ENCODE data around the gene TSNAXIP1.

- TF ChIP-seq, protein P1, sequence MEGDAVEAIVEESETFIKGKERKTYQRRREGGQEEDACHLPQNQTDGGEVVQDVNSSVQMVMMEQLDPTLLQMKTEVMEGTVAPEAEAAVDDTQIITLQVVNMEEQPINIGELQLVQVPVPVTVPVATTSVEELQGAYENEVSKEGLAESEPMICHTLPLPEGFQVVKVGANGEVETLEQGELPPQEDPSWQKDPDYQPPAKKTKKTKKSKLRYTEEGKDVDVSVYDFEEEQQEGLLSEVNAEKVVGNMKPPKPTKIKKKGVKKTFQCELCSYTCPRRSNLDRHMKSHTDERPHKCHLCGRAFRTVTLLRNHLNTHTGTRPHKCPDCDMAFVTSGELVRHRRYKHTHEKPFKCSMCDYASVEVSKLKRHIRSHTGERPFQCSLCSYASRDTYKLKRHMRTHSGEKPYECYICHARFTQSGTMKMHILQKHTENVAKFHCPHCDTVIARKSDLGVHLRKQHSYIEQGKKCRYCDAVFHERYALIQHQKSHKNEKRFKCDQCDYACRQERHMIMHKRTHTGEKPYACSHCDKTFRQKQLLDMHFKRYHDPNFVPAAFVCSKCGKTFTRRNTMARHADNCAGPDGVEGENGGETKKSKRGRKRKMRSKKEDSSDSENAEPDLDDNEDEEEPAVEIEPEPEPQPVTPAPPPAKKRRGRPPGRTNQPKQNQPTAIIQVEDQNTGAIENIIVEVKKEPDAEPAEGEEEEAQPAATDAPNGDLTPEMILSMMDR (IDR thresholded peaks at IDR 0.05), result no peak
- TF ChIP-seq EP300 (IDR thresholded peaks at IDR 0.05), result no peak
- TF ChIP-seq POLR2A (IDR thresholded peaks at IDR 0.05), result no peak
These were observed 43.6 kb upstream of the TSNAXIP1 start for GRCh38 chr16:67763066-67763465.
